WTC11 (cell line): Measurements from ENCODE around the gene RPRD2.

Experiments used
- CREB1 ChIP-seq: sonication (generic); formaldehyde crosslinking; IDR thresholded peaks from 2 replicates; pipeline ENCODE4 v1.8.0; 2023; ENCODE audit warnings: mild to moderate bottlenecking, missing genetic modification reagents
- ESRRA ChIP-seq: sonication (generic); formaldehyde crosslinking; IDR thresholded peaks from 2 replicates; pipeline ENCODE4 v1.8.1; 2022; ENCODE audit warnings: mild to moderate bottlenecking, missing genetic modification reagents, borderline replicate concordance
- JAZF1 ChIP-seq: fragments of 250-450 bp; sonication (Bioruptor Pico); IDR thresholded peaks from 2 replicates; pipeline ENCODE4 v1.9.0; 2021; ENCODE audit warnings: moderate library complexity, mild to moderate bottlenecking, inconsistent platforms
- MYBL2 ChIP-seq: sonication (generic); formaldehyde crosslinking; IDR thresholded peaks from 2 replicates; pipeline ENCODE4 v1.8.1; 2023; ENCODE audit warnings: mild to moderate bottlenecking, moderate library complexity, missing genetic modification reagents
- NFE2L1 ChIP-seq: sonication (generic); formaldehyde crosslinking; IDR thresholded peaks from 2 replicates; pipeline ENCODE4 v1.8.1; 2023; ENCODE audit warnings: missing genetic modification reagents
- RELA ChIP-seq: sonication (generic); formaldehyde crosslinking; IDR thresholded peaks from 2 replicates; pipeline ENCODE4 v1.8.1; 2022; ENCODE audit warnings: missing genetic modification reagents, mild to moderate bottlenecking, borderline replicate concordance
- SP1 ChIP-seq: sonication (generic); formaldehyde crosslinking; conservative IDR thresholded peaks from 2 replicates; pipeline ENCODE4 v1.8.1; 2022; ENCODE audit warnings: missing genetic modification reagents
- ZNF232 ChIP-seq: sonication (generic); formaldehyde crosslinking; IDR thresholded peaks from 2 replicates; pipeline ENCODE4 v1.8.0; 2022; ENCODE audit warnings: mild to moderate bottlenecking, missing genetic modification reagents
- ZNF396 ChIP-seq: fragments of 250-450 bp; sonication (Bioruptor Pico); IDR thresholded peaks from 2 replicates; pipeline ENCODE4 v1.8.0; 2021; ENCODE audit warnings: mild to moderate bottlenecking, moderate library complexity, borderline replicate concordance
- TF ChIP-seq, protein P1 (sequence below): fragments of 200-600 bp; IDR thresholded peaks from 2 replicates; pipeline ENCODE4 v1.8.0; 2022; ENCODE audit warnings: antibody characterized with exemption
- TF ChIP-seq, protein P2 (sequence below): sonication (generic); formaldehyde crosslinking; IDR thresholded peaks from 2 replicates; pipeline ENCODE4 v1.8.1; 2023; ENCODE audit warnings: mild to moderate bottlenecking, moderate library complexity, missing genetic modification reagents
- TF ChIP-seq, protein P3 (sequence below): sonication (generic); formaldehyde crosslinking; IDR thresholded peaks from 2 replicates; pipeline ENCODE4 v1.8.0; 2022; ENCODE audit warnings: mild to moderate bottlenecking, missing genetic modification reagents
- TF ChIP-seq, protein P4 (sequence below): sonication (generic); formaldehyde crosslinking; IDR thresholded peaks from 2 replicates; pipeline ENCODE4 v1.8.0; 2022; ENCODE audit warnings: missing genetic modification reagents

DNA sequence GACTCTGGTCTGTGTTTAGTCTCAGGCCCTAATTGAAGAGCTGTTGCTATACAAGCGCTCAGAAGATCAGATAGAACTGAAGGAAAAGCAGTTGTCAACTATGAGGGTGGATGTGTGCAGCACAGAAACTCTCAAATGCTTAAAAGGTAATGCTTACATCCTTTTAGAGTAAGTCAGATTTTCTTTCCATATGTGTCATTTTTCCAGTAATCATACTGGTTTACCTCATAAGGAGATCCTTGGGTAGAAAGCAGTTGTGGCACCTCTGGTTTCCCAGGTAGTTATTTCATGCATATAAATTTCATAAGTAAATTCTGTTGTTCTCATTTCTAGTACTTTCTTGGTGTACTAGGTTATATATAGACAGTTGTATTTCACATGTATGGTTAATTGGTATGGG lies 80.3 kb downstream of the RPRD2 start:
- TF ChIP-seq, protein P1, sequence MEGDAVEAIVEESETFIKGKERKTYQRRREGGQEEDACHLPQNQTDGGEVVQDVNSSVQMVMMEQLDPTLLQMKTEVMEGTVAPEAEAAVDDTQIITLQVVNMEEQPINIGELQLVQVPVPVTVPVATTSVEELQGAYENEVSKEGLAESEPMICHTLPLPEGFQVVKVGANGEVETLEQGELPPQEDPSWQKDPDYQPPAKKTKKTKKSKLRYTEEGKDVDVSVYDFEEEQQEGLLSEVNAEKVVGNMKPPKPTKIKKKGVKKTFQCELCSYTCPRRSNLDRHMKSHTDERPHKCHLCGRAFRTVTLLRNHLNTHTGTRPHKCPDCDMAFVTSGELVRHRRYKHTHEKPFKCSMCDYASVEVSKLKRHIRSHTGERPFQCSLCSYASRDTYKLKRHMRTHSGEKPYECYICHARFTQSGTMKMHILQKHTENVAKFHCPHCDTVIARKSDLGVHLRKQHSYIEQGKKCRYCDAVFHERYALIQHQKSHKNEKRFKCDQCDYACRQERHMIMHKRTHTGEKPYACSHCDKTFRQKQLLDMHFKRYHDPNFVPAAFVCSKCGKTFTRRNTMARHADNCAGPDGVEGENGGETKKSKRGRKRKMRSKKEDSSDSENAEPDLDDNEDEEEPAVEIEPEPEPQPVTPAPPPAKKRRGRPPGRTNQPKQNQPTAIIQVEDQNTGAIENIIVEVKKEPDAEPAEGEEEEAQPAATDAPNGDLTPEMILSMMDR: no peak
- TF ChIP-seq MYBL2 (CRISPR knock-in tag) (no peak), ZNF232 (CRISPR knock-in tag) (no peak), CREB1 (no peak), ESRRA (CRISPR knock-in tag) (no peak), NFE2L1 (CRISPR knock-in tag) (no peak), JAZF1 (CRISPR knock-in tag) (no peak), SP1 (no peak), ZNF396 (CRISPR knock-in tag) (no peak), RELA (CRISPR knock-in tag) (no peak)
- TF ChIP-seq, protein P2, sequence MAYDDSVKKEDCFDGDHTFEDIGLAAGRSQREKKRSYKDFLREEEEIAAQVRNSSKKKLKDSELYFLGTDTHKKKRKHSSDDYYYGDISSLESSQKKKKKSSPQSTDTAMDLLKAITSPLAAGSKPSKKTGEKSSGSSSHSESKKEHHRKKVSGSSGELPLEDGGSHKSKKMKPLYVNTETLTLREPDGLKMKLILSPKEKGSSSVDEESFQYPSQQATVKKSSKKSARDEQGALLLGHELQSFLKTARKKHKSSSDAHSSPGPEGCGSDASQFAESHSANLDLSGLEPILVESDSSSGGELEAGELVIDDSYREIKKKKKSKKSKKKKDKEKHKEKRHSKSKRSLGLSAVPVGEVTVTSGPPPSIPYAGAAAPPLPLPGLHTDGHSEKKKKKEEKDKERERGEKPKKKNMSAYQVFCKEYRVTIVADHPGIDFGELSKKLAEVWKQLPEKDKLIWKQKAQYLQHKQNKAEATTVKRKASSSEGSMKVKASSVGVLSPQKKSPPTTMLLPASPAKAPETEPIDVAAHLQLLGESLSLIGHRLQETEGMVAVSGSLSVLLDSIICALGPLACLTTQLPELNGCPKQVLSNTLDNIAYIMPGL (CRISPR knock-in tag): no peak
- TF ChIP-seq, protein P3, sequence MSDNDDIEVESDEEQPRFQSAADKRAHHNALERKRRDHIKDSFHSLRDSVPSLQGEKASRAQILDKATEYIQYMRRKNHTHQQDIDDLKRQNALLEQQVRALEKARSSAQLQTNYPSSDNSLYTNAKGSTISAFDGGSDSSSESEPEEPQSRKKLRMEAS: no peak
- TF ChIP-seq, protein P4, sequence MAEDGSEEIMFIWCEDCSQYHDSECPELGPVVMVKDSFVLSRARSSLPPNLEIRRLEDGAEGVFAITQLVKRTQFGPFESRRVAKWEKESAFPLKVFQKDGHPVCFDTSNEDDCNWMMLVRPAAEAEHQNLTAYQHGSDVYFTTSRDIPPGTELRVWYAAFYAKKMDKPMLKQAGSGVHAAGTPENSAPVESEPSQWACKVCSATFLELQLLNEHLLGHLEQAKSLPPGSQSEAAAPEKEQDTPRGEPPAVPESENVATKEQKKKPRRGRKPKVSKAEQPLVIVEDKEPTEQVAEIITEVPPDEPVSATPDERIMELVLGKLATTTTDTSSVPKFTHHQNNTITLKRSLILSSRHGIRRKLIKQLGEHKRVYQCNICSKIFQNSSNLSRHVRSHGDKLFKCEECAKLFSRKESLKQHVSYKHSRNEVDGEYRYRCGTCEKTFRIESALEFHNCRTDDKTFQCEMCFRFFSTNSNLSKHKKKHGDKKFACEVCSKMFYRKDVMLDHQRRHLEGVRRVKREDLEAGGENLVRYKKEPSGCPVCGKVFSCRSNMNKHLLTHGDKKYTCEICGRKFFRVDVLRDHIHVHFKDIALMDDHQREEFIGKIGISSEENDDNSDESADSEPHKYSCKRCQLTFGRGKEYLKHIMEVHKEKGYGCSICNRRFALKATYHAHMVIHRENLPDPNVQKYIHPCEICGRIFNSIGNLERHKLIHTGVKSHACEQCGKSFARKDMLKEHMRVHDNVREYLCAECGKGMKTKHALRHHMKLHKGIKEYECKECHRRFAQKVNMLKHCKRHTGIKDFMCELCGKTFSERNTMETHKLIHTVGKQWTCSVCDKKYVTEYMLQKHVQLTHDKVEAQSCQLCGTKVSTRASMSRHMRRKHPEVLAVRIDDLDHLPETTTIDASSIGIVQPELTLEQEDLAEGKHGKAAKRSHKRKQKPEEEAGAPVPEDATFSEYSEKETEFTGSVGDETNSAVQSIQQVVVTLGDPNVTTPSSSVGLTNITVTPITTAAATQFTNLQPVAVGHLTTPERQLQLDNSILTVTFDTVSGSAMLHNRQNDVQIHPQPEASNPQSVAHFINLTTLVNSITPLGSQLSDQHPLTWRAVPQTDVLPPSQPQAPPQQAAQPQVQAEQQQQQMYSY (CRISPR knock-in tag): no peak
